Tibial nerve (tissue), 4 donors: ENCODE results near the gene CDKL2. TPM values are rescaled to one million over a fixed set of nuclear protein-coding genes. Genes with fewer than 3 reads are reported as not detected.
"Not testable (repeated sequence)": the region's sequence is repeated elsewhere in the genome, so short reads cannot be mapped to it uniquely, and the experiment has no call there.

Experiments used
- DNase-seq, 2 donors: peaks; one replicate each; pipeline ENCODE4 v3.0.0-alpha.2; 2019; ENCODE audit warnings: low spot score in 2 of 2
- H3K27ac ChIP-seq, 4 donors: fragments of 200-600 bp; sonication (generic) in 3 of 4; one replicate each; pipeline ENCODE4 v1.5.1; 2017 to 2019; ENCODE audit warnings: mild to moderate bottlenecking in 1 of 4
- H3K27me3 ChIP-seq, 2 donors: fragments of 200-600 bp; sonication (generic) in 1 of 2; one replicate each; pipeline versions ENCODE4 v1.5.1 to v1.6.0; 2017 to 2019
- H3K36me3 ChIP-seq, 3 donors: fragments of 200-600 bp; sonication (generic); one replicate each; pipeline ENCODE4 v1.5.1; 2018 to 2019
- H3K4me1 ChIP-seq, 4 donors: fragments of 200-600 bp; sonication (generic) in 3 of 4; one replicate each; pipeline ENCODE4 v1.5.1; 2017 to 2019
- H3K4me3 ChIP-seq, 4 donors: fragments of 200-600 bp; sonication (generic) in 3 of 4; one replicate each; pipeline ENCODE4 v1.5.1; 2017 to 2019; ENCODE audit warnings: mild to moderate bottlenecking in 1 of 4, moderate library complexity in 1 of 4
- H3K9me3 ChIP-seq, 4 donors: fragments of 200-600 bp; sonication (generic) in 3 of 4; one replicate each; pipeline ENCODE4 v1.5.1; 2017 to 2019
- EP300 ChIP-seq, 2 donors: sonication (generic); formaldehyde crosslinking; IDR thresholded peaks; one replicate each; pipeline ENCODE4 v1.6.1; 2017; ENCODE audit warnings: antibody characterized with exemption in 2 of 2, mild to moderate bottlenecking in 1 of 2
- POLR2A ChIP-seq, 2 donors: fragments of 450-650 bp; IDR thresholded peaks; one replicate each; pipeline ENCODE4 v1.6.1; 2017; ENCODE audit warnings: antibody characterized with exemption in 2 of 2, mild to moderate bottlenecking in 2 of 2, moderate library complexity in 2 of 2
- WGBS, 2 donors: methylation state at CpG; one replicate each; pipeline ENCODE4 v1.1.5; 2018; 5-methylcytosine and 5-hydroxymethylcytosine counted together
- total RNA-seq, 4 donors: library from RNA; depleted of rRNA; stranded (reverse); fragments of >200 nt; gene quantifications; one replicate each; pipeline ENCODE4 v1.1.0, GENCODE V29; 2016
- TF ChIP-seq, protein P1 (sequence below), 5 experiments: fragments of 200-600 bp in 3 of 5; fragments of 450-650 bp in 2 of 5; sonication (generic) in 3 of 5; IDR thresholded peaks; one replicate each; pipeline ENCODE4 v1.5.1; 2016 to 2019; ENCODE audit warnings: antibody characterized with exemption in 5 of 5, mild to moderate bottlenecking in 3 of 5, moderate library complexity in 2 of 5

CDKL2 gene
- total RNA-seq, 4 donors from 2014 or later: 0.21 to 2.9 (median 0.66) TPM; not detected in 1

DNA sequence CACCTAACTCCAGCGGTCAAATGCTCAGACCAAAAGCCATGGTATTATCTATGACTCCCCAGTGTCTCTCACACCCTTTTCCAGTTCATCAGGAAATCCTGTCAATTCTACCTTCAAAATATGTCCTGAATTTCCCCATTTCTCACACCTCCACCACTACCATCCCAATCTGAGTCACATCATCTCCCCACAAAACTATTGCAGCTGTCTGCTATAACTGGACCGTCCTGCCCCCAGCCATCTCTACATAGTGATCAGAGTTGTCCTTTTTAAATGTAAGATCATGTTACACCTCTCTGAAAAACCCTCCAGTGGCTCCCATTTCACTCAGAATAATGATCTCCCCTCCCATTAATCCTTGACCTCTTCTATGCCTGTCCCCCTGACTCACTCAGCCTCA is 81.3 kb downstream of the CDKL2 start:
- H3K4me3 ChIP-seq: no peak overlapping the region
- no peaks in the 10 kb centered on the region for H3K27me3 ChIP-seq
- no peak for DNase-seq
- no peaks in the 10 kb centered on the region for H3K4me1 ChIP-seq
- 84 to 85% methylated on average over 2 of the region's 2 CpGs for WGBS, 2 donors
- TF ChIP-seq EP300 (IDR thresholded peaks at IDR 0.05): no peak
- no peak for TF ChIP-seq POLR2A (IDR thresholded peaks at IDR 0.05)
- TF ChIP-seq, protein P1, sequence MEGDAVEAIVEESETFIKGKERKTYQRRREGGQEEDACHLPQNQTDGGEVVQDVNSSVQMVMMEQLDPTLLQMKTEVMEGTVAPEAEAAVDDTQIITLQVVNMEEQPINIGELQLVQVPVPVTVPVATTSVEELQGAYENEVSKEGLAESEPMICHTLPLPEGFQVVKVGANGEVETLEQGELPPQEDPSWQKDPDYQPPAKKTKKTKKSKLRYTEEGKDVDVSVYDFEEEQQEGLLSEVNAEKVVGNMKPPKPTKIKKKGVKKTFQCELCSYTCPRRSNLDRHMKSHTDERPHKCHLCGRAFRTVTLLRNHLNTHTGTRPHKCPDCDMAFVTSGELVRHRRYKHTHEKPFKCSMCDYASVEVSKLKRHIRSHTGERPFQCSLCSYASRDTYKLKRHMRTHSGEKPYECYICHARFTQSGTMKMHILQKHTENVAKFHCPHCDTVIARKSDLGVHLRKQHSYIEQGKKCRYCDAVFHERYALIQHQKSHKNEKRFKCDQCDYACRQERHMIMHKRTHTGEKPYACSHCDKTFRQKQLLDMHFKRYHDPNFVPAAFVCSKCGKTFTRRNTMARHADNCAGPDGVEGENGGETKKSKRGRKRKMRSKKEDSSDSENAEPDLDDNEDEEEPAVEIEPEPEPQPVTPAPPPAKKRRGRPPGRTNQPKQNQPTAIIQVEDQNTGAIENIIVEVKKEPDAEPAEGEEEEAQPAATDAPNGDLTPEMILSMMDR (IDR thresholded peaks at IDR 0.05): no peak
- peaks cover 0 to 17% (median 0%) of the 10 kb centered on the region in 3 donors for H3K36me3 ChIP-seq
- no peak overlapping the region for H3K27ac ChIP-seq
- no peaks in the 10 kb centered on the region for H3K9me3 ChIP-seq

DNA sequence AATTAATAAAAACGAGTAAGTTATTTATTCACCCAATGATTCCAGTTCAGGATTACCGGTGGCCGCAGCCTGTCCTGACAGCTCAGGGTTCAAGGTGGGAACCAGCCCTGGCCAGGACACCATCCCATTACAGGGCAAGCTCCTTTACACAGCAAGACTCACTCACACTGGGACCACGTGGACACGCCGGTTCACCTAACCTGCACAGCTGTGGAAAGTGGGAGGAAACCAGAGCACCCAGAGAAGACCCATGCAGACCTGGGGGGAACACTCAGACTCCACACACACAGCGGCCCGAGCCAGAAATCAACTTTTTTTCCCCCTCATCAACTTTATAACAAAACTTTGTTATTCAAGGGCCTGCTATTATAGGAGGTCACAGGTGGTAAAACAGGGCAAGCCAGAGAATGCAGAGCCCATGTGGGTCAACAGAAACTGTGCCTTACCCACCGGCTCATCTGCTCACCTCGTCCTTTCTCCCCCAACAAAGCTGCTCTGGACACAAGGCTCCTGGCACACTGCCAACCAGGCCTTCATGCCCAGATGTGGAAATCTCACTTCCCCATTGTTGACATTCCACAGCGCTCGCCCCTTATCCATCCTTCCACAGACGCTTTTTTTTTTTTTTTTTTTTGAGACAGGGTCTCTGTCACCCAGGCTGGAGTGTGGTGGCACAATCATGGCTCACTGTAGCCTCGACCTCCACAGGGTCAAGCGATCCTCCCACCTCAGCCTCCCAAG is 82.5 kb downstream of the CDKL2 start:
- DNase-seq: peak; percentile 28 to 53
- 62 to 63% methylated on average over 15 of the region's 15 CpGs for WGBS, 2 donors

DNA sequence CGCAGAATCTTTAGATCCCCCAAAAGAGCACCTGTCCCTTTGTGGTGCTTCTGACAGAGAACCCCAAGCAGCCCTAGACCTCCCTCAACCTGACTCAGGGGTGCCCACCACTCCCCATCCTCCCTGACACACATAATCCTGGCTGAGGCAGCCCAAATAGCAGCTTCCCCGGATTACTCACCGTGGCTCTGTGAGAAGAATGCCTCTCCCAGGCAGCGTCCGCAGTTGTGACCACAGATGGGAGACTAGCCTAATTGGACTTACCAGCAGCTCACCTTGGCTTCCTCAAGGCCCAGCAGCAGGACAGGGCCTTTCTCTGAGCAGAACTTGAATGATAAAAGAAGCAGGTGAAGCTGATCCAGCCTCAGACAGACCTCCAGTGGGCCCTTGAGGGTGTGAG is 84.8 kb downstream of the CDKL2 start:
- no peak for DNase-seq
- H3K27me3 ChIP-seq: no peaks in the 10 kb centered on the region
- H3K36me3 ChIP-seq: peaks cover 0 to 41% (median 0%) of the 10 kb centered on the region in 3 donors
- WGBS, 2 donors: 93 to 96% methylated on average over 5 of the region's 5 CpGs
- H3K4me3 ChIP-seq: no peak overlapping the region
- no peaks in the 10 kb centered on the region for H3K4me1 ChIP-seq
- H3K9me3 ChIP-seq: no peaks in the 10 kb centered on the region
- TF ChIP-seq POLR2A (IDR thresholded peaks at IDR 0.05) (no peak), EP300 (IDR thresholded peaks at IDR 0.05) (no peak)
- TF ChIP-seq, protein P1 (IDR thresholded peaks at IDR 0.05): no peak
- no peak overlapping the region for H3K27ac ChIP-seq

More for the DNA sequence above, 82.5 kb downstream of the CDKL2 start:
- Histone ChIP-seq H3K4me1 (no peaks in the 10 kb centered on the region), H3K36me3 (peaks cover 0 to 27% (median 0%) of the 10 kb centered on the region in 3 donors), H3K4me3 (no peak overlapping the region), H3K27me3 (no peaks in the 10 kb centered on the region), H3K9me3 (no peaks in the 10 kb centered on the region), H3K27ac (no peak overlapping the region)
- TF ChIP-seq, protein P1 (IDR thresholded peaks at IDR 0.05): no peak

DNA sequence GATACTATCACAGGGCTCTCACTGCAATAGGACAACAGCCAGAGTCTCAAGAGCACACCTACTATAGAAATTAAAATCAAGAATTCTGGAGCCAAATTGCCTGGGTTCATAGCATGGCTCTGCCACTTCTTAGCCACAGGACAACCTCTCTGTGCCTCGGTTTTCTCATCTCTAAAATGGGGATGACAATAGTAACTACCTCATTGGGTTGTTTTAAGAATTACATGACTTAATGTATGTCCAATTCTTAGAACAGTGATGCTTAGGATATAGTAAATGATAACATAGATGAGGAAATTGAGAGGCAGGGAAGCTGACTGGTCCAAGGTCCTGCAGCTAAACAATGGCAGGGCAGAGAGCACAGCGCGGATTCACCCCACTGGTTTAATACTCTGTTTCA is 85.5 kb downstream of the CDKL2 start:
- H3K4me1 ChIP-seq: no peaks in the 10 kb centered on the region
- no peak for TF ChIP-seq EP300 (IDR thresholded peaks at IDR 0.05)
- WGBS, 2 donors: 89 to 99% methylated on average over 3 of the region's 3 CpGs
- no peaks in the 10 kb centered on the region for H3K27me3 ChIP-seq
- H3K36me3 ChIP-seq: peaks cover 0 to 41% (median 0%) of the 10 kb centered on the region in 3 donors
- no peak overlapping the region for H3K27ac ChIP-seq
- no peaks in the 10 kb centered on the region for H3K9me3 ChIP-seq
- DNase-seq: no peak
- H3K4me3 ChIP-seq: no peak overlapping the region

DNA sequence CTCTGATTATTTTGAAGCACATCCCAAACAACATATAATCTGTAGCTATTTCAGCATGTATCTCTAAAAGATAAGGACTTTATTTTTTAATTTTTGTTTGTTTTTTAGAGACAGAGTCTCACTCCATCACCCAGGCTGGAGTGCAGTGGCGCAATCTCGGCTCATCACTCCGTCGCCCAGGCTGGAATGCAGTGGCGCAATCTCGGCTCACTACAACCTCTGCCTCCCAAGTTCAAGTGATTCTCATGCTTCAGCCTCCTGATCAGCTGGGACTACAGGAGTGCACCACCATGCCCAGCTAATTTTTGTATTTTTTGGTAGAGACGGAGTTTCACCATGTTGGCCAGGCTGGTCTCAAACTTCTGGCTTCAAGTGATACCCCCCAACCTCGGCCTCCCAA is 86.1 kb downstream of the CDKL2 start:
- H3K27me3 ChIP-seq, H3K4me3 ChIP-seq, DNase-seq, H3K4me1 ChIP-seq, H3K9me3 ChIP-seq, H3K27ac ChIP-seq: not testable (repeated sequence)
- 89 to 94% methylated on average over 8 of the region's 8 CpGs for WGBS, 2 donors
- peaks cover 0 to 47% (median 0%) of the 10 kb centered on the region in 3 donors for H3K36me3 ChIP-seq

DNA sequence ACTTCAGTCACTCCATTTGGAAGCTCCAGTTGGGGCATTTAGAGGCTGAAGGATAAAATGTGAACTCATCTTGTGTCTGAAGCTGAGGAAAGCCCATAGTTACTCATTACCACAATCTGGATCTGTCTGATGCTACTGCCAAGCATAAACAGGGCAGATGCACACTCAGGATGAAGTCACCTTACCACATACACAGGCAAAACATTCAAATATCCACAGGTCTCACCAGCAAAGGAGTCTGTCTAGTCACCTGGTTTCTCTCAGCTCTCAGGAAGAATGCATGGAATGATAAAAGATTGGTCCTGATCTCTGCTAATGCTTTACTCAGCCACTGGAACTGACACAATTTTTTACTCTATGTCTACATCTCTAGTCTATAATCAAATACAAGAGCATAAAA is 87.5 kb downstream of the CDKL2 start:
- Histone ChIP-seq H3K27ac (no peak overlapping the region), H3K4me3 (no peak overlapping the region), H3K27me3 (no peaks in the 10 kb centered on the region), H3K4me1 (no peaks in the 10 kb centered on the region), H3K36me3 (peaks cover 0 to 59% (median 4%) of the 10 kb centered on the region in 3 donors), H3K9me3 (no peaks in the 10 kb centered on the region)
- no peak for DNase-seq
- TF ChIP-seq EP300 (IDR thresholded peaks at IDR 0.05): no peak
- TF ChIP-seq POLR2A (IDR thresholded peaks at IDR 0.05): no peak
- TF ChIP-seq, protein P1 (IDR thresholded peaks at IDR 0.05): no peak

DNA sequence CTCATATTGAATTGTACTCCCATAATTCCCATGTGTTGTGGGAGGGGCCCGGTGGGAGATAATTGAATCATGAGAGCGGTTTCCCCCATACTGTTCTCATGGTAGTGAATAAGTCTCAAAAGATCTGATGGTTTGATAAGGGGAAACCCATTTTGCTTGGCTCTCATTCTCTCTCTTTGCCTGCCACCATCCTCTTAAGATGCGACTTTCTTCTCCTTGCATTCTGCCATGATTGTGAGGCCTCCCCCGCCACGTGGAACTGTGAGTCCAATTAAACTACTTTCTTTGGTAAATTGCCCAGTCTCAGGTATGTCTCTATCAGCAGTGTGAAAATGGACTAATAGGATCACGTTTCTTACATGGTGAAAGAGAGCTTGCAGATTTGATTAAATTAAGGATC is 93.0 kb downstream of the CDKL2 start:
- not testable (repeated sequence) for DNase-seq, H3K27ac ChIP-seq, H3K27me3 ChIP-seq, H3K4me1 ChIP-seq, H3K4me3 ChIP-seq
- Histone ChIP-seq H3K9me3 (peaks cover 0 to 10% (median 0%) of the 10 kb centered on the region in 4 donors), H3K36me3 (peaks cover 0 to 58% (median 4%) of the 10 kb centered on the region in 3 donors)
- 89 to 95% methylated on average over 6 of the region's 6 CpGs for WGBS, 2 donors

DNA sequence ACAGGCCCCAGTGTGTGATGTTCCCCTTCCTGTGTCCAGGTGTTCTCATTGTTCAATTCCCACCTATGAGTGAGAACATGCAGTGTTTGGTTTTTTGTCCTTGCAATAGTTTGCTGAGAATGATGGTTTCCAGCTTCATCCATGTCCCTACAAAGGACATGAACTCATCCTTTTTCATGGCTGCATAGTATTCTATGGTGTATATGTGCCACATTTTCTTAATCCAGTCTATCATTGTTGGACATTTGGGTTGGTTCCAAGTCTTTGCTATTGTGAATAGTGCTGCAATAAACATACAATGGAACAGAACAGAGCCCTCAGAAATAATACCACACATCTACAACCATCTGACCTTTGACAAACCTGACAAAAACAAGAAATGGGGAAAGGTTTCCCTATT is 96.4 kb downstream of the CDKL2 start:
- H3K27me3 ChIP-seq, DNase-seq, H3K27ac ChIP-seq, H3K4me1 ChIP-seq, H3K4me3 ChIP-seq: not testable (repeated sequence)
- Histone ChIP-seq H3K36me3 (peaks cover 4 to 75% (median 7%) of the 10 kb centered on the region in 3 donors), H3K9me3 (peaks cover 0 to 10% (median 0%) of the 10 kb centered on the region in 4 donors)

DNA sequence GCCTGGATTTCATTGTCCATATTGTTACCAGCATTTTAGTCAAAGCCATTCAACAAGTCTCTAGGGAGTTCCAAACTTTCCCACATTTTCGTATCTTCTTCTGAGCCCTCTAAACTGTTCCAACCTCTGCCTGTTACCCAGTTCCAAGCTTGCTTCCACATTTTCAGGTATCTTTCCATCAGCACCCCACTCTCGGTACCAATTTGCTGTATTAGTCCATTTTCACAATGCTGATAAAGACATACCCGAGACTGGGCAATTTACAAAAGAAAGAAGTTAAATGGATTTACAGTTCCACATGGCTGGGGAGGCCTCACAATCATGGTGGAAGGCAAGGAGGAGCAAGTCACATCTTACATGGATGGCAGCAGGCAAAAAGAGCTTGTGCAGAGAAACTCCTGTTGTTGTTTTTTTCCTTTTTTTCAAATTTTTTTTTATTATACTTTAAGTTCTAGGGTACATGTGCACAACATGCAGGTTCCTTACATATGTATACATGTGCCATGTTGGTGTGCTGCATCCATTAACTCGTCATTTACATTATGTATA is 96.9 kb downstream of the CDKL2 start:
- not testable (repeated sequence) for H3K27ac ChIP-seq, DNase-seq, H3K4me3 ChIP-seq, H3K27me3 ChIP-seq, H3K4me1 ChIP-seq
- 97 to 98% methylated on average over 4 of the region's 4 CpGs for WGBS, 2 donors
- peaks cover 0 to 10% (median 0%) of the 10 kb centered on the region in 4 donors for H3K9me3 ChIP-seq
- peaks cover 0 to 75% (median 7%) of the 10 kb centered on the region in 3 donors for H3K36me3 ChIP-seq
